Smooth muscle cell (in vitro differentiated cells): ENCODE results near the gene HOXB7. TPM values are rescaled to one million over a fixed set of nuclear protein-coding genes. Genes with fewer than 3 reads are reported as not detected.

Source experiments
- DNase-seq: peaks from one replicate; lab custom pipeline; 2025; ENCODE audit not compliant: unreplicated experiment; lab: John Stamatoyannopoulos, UW
- H2AFZ ChIP-seq: fragments of 200-600 bp; sonication (generic); 2 replicates; pipeline ENCODE4 v1.6.0; 2016; ENCODE audit warnings: antibody characterized with exemption, low read depth, mild to moderate bottlenecking
- H3F3A ChIP-seq: fragments of 200-600 bp; sonication (generic); 2 replicates; pipeline ENCODE4 v1.6.0; 2017; ENCODE audit warnings: antibody characterized with exemption, low read depth
- H3K27ac ChIP-seq: fragments of 200-600 bp; sonication (generic); 2 replicates; pipeline ENCODE4 v1.5.1; 2016; ENCODE audit warnings: low read depth, mild to moderate bottlenecking
- H3K27me3 ChIP-seq: fragments of 200-600 bp; sonication (generic); 2 replicates; pipeline ENCODE4 v1.6.1; 2016; ENCODE audit warnings: low read depth, mild to moderate bottlenecking
- H3K36me3 ChIP-seq: fragments of 200-600 bp; sonication (generic); 2 replicates; pipeline ENCODE4 v1.5.1; 2016; ENCODE audit warnings: low read depth
- H3K4me1 ChIP-seq: fragments of 200-600 bp; sonication (generic); 2 replicates; pipeline ENCODE4 v1.5.1; 2016; ENCODE audit warnings: low read depth
- H3K4me2 ChIP-seq: fragments of 200-600 bp; sonication (generic); 2 replicates; pipeline ENCODE4 v1.6.0; 2016; ENCODE audit warnings: mild to moderate bottlenecking
- H3K4me3 ChIP-seq: fragments of 200-600 bp; sonication (generic); 2 replicates; pipeline ENCODE4 v1.5.1; 2016; ENCODE audit warnings: mild to moderate bottlenecking
- H3K79me2 ChIP-seq: fragments of 200-600 bp; sonication (generic); 2 replicates; pipeline ENCODE4 v1.6.0; 2016; ENCODE audit warnings: low read depth, mild to moderate bottlenecking
- H3K9ac ChIP-seq: fragments of 200-600 bp; sonication (generic); 2 replicates; pipeline ENCODE4 v1.6.0; 2016; ENCODE audit warnings: low read depth
- H3K9me3 ChIP-seq: fragments of 200-600 bp; sonication (generic); replicated peaks from 2 replicates; pipeline ENCODE4 v1.5.1; 2016; ENCODE audit warnings: low read depth
- H4K20me1 ChIP-seq: fragments of 200-600 bp; sonication (generic); 2 replicates; pipeline ENCODE4 v1.6.0; 2016; ENCODE audit warnings: low read depth
- WGBS: methylation state at CpG from one replicate; pipeline ENCODE4 v1.1.7; 2016; ENCODE audit warnings: low lambda C conversion rate; 5-methylcytosine and 5-hydroxymethylcytosine counted together
- polyA plus RNA-seq: library from polyadenylated mRNA; unstranded; fragments of >200 nt; fragmentation: Nextera tagmentation; extraction: Ambion mirVana; gene quantifications from 2 replicates; pipeline ENCODE4 v1.2.1, GENCODE V29; 2016
- total RNA-seq: library from RNA; depleted of rRNA; stranded (reverse); fragments of >200 nt; gene quantifications from 2 replicates; pipeline ENCODE4 v1.2.3, GENCODE V29; 2014
- TF ChIP-seq, protein P1 (sequence below): fragments of 200-600 bp; sonication (generic); IDR thresholded peaks from 2 replicates; pipeline ENCODE4 v1.5.1; 2017; ENCODE audit warnings: borderline replicate concordance, mild to moderate bottlenecking, antibody characterized with exemption; ENCODE audit not compliant: insufficient read depth, poor library complexity, severe bottlenecking

The HOXB7 gene
- total and polyA plus RNA-seq, 2 experiments from 2014 or later = 16.1 to 29.7 TPM

DNA sequence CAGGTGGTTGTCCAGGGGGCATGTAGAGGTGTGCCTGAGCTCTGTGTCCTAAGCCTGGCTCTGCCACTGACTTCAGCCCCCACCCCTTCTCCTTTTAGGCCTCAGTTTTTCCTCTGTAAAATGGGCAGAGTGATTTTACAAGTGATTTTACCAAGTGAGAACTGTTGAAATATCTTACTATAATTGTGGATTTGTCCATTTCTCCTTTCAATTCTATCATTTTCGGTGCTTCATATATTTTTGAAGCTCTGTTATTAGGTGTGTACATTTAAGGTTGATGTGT lies 37.1 kb upstream of the HOXB7 start:
- H3K4me3 ChIP-seq = no peak overlapping the region
- H3K27ac ChIP-seq = no peak overlapping the region
- H3K27me3 ChIP-seq = no peaks in the 10 kb centered on the region
- H3F3A ChIP-seq = peaks cover 27% of the 10 kb centered on the region
- TF ChIP-seq, protein P1, sequence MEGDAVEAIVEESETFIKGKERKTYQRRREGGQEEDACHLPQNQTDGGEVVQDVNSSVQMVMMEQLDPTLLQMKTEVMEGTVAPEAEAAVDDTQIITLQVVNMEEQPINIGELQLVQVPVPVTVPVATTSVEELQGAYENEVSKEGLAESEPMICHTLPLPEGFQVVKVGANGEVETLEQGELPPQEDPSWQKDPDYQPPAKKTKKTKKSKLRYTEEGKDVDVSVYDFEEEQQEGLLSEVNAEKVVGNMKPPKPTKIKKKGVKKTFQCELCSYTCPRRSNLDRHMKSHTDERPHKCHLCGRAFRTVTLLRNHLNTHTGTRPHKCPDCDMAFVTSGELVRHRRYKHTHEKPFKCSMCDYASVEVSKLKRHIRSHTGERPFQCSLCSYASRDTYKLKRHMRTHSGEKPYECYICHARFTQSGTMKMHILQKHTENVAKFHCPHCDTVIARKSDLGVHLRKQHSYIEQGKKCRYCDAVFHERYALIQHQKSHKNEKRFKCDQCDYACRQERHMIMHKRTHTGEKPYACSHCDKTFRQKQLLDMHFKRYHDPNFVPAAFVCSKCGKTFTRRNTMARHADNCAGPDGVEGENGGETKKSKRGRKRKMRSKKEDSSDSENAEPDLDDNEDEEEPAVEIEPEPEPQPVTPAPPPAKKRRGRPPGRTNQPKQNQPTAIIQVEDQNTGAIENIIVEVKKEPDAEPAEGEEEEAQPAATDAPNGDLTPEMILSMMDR = no peak
- H3K9me3 ChIP-seq = no peaks in the 10 kb centered on the region
- H3K4me1 ChIP-seq = peaks cover 7% of the 10 kb centered on the region
- no peak overlapping the region for H2AFZ ChIP-seq
- DNase-seq = no peak
- peaks cover 88% of the 10 kb centered on the region for H3K79me2 ChIP-seq
- H4K20me1 ChIP-seq = peaks cover 22% of the 10 kb centered on the region
- H3K36me3 ChIP-seq = no peaks in the 10 kb centered on the region
- no peak overlapping the region for H3K9ac ChIP-seq
- WGBS = 91% methylated on average over 1 of the region's 1 CpG
- peak overlapping the region; percentile 92 for H3K4me2 ChIP-seq

GRCh38 chr17:48647103-48647962 lies 36.5 kb upstream of the HOXB7 start:
- Histone ChIP-seq H3K4me1 (peaks cover 7% of the 10 kb centered on the region), H3K4me2 (peak overlapping the region; percentile 92), H3K9ac (peak overlapping the region; percentile 80), H3K36me3 (no peaks in the 10 kb centered on the region), H3K9me3 (no peaks in the 10 kb centered on the region), H2AFZ (peak overlapping the region; percentile 79), H3K27me3 (no peaks in the 10 kb centered on the region), H3K79me2 (peaks cover 89% of the 10 kb centered on the region), H3K4me3 (peak overlapping the region; percentile 55), H3K27ac (peak overlapping the region; percentile 92), H4K20me1 (peaks cover 22% of the 10 kb centered on the region), H3F3A (peaks cover 27% of the 10 kb centered on the region)
- WGBS = 3% methylated on average over 11 of the region's 30 CpGs
- DNase-seq = no peak
- TF ChIP-seq, protein P1 = no peak

DNA sequence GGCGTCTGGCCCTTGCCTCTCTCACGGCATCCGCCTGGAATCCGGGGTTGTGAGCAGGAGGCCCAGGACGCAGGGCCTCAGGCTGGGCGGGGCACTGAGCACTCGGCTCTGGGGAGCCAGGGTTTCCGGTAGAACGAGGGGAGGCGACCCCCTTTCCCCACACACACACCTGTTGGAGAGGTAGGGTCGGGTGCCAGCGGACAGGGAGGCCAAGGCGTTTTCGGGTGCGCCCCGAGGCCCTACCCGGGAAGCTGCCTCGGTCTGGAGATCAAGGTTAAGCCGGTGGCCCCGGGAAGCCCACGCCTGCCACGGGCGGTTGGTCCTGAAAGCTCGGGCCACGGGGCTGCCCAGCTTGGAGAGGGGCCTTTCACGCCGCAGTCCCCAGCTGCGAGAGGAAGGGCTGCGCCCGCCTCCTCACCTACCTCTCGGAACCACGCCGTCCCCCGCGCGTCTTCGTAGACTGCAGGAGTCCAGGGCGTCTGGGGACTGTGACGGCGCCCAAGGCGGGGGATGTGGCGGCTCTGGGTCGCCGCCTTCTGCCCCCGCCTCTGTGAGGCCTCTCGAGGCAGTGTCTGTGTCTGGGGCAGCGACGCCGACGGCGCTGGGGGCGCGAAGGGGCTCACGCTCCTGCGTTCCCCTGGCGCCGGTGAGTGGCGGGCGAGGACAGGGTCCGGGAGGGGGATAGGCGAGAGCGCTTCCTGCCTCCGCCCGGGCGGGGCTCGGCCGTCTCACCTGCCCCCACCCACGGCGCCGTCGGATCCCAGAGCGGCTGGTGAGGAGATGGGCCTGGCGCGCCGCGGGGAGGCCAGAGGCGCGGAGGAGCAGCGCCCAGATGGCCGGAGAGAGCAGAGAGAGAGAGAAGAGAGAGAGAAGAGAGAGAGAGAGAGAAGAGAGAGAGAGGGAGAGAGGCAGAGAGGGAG lies 35.6 kb upstream of the HOXB7 start:
- H3K36me3 ChIP-seq = no peaks in the 10 kb centered on the region
- H3K79me2 ChIP-seq = peaks cover 89% of the 10 kb centered on the region
- H3K9ac ChIP-seq = peak overlapping the region; percentile 80
- no peaks in the 10 kb centered on the region for H3K9me3 ChIP-seq
- no peaks in the 10 kb centered on the region for H3K27me3 ChIP-seq
- peaks cover 27% of the 10 kb centered on the region for H3F3A ChIP-seq
- H3K27ac ChIP-seq = peak overlapping the region; percentile 92
- H3K4me1 ChIP-seq = peaks cover 7% of the 10 kb centered on the region
- H3K4me2 ChIP-seq = peak overlapping the region; percentile 92
- peak overlapping the region; percentile 32 for H2AFZ ChIP-seq
- TF ChIP-seq, protein P1 = no peak
- WGBS = under 1% methylated on average over 66 of the region's 80 CpGs
- peaks cover 19% of the 10 kb centered on the region for H4K20me1 ChIP-seq
- DNase-seq = no peak
- H3K4me3 ChIP-seq = peak overlapping the region; percentile 55
